NCI-H2107 treated with DMSO at 0.1 percent for 48 hours (cell line): ENCODE results near the gene PRR23E.

ENCODE experiments used
- DNase-seq: peaks from one replicate; lab custom pipeline; 2025; ENCODE audit not compliant: unreplicated experiment; lab: John Stamatoyannopoulos, UW

PRR23E gene

DNA sequence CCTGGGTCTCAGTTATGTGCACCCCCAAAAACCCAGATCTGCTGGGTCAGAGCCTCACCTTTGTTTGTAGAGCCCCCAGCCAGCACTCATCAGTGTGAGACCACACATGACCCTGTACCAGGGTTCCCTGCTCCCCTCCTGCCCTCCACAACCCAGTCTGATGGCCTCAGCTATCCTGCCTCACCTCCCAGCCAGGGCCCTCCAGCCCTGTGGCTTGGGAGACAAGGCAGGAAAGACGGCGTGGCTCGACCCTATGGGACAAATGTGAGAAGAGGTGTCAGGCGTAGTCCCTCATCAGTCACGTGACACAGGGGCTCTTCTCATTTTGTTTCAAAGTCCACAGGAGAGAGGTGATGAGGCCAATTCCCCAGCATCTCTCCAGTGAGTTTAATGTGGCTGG, 28.3 kb upstream of the PRR23E start:
- no peak for DNase-seq

DNA sequence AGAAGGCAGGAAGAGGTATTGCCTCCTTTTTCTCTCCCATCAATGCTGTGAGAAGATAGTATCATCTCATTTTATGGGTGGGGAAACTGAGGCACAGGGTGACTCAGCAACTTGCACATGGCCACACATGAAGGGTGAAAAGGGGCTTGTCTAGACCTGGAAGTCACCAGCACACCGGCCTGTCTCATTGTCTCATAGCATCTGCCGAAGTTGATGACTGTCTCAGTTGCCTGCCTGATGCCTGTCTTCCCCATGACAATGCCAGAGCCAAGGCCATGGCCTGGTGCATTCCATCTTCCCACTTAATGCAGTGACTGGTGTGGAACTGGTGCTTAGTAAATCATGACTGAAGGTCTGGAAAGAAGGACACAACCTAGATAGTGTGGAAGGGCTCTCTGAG, 27.9 kb upstream of the PRR23E start:
- no peak for DNase-seq

DNA sequence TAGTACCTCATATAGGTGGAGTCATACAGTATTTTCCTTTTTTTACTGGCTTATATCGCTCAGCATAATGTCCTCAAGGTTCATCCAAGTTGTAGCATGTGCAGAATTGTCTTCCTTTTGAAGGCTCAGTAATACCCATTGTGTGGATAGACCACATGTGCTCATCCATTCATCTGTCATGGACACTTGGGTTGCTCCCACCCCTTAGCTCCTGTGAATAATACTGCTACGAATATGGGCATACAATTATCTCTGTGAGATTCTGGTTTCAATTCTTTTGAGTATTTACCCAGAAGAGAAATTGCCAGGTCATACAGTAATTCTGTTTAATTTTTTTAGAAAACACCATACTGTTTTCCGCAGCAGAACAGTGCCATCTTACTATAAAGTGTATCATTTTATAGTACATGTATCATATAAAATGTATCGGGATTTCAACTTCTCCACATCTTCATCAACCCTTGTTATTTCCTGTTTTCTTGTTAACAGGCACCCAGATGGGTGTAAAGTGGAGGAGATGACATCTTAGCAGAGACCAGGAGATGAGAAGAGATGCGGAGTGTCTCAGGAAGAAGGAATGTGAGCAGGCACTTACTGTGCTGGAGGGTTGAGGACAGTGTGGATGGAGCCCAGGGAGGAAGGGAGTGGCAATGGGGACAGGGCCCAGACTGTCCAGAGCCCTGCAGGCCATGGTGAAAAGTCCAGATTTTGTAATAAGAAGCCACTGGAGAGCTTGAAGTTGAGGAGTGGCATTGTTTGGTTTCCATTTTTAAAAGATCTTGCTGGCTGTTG, 27.0 kb upstream of the PRR23E start:
- no peak for DNase-seq

DNA sequence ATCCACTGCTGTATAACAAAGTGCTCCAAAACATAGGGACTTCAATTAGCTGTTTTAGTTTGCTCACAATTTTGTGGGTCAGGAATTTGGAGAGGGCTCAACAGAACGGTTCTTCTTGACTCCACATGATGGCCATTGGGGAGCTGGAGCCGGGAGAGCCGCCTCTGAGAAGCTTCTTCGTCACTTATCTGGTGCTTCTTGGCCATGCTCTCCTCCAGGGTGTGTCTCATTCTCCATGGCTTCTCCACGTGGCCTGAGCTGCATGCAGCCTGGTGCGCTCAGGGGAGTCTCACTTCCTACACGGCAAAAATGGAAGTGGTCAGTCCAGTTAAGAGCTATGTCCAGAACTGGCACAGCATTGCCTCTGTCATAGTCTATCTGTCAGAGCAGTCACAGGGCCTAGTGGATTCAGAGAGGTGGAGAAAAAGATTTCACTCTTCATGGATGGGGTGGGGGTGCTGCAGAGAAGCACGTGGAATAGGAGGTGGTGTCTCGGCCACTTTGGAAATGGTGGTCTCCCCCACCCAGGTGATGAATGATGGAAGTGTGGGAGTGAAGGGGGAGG, 26.3 kb upstream of the PRR23E start:
- no peak for DNase-seq

DNA sequence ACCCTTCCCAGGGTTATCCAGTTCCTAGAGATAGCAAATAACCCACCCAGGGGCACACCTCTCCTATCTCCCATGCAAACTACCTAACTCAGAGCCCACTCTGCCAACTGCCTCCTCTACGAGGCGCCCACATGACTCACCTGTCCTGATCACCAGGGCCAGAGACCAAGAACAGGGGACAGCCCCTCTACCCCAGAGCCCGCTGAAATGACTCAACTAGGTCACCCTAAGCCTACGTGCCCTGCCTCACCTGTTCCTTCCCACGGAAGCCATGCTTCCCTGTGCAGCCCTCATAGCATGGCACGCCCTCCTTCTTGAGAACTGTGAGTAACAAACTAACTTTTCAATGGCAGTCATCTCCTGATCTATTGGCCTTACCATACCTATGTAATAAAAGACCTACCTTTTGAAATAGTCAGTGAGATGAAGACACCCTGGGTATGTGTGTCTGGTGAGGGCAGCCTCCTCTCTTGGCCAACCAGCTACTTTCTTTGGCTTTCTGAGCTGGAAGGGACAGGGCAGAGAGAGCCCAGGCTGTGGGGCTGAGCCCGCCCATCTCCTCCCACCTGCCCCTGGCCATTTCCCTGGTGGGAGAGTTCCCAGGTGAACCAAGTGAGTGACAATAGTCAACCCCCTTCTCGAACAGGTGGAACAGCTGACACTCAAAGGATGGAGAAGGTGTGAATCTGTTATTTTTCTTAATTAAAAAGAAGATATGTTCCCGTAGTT, 25.5 kb upstream of the PRR23E start:
- no peak for DNase-seq

DNA sequence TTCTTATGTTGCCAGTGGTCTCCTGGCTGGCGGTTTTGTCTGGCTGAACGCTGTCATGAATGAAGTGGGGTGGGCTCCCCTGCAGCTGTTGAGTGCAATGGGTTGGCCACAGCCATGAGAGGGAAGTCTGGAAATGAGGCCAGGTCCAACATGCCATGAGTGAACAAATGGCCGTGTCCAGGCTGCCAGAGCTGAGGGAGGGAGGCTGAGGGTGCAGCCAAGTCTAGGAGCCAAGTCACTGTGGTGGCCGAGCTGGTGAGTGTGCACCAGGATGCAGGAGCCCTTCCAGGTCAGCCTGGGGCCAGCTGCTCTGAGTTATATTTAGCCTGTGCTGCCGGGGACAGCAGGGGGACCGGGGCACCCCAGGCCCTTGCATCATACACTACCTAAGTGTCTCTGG, 24.7 kb upstream of the PRR23E start:
- no peak for DNase-seq

DNA sequence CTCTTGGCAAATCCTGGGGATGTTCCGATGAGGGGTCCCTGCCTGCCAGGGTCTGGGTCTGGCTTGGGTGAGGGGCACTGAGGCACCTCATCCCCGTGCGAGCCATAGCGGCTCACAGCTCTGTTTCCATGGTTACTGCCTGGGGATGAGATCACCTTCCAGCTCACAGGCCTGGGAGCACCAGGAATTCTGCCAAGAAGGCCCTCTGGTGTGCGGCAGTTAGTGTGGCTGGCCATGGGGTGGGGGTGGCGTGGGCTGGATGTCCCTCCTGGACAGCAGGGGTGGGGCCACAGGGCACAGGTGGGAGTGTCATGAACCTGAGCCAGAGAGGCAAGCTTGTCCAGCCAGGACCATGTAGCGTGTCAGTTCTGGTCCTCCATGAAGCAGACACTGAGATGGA, 22.1 kb upstream of the PRR23E start:
- peak; percentile 38 for DNase-seq

DNA sequence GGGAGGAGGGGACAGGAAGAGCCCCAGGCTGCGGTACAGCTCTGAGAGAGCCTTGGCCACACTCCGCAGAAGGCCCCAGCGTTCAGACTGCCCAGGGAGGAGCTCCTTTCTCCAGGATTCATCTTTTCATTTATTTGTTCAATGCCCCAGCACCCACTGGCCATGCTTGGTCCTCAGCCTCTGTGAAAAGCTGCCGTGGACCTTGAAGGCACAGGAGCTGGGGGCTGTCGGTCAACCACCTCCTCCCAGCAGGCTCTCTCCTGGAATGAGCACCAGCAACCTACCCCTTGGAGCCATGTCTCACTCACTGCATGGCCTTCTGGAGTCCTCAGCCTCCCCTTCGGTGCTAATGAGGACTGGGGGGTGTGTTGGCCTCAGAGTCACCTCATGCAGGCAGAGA, 21.6 kb upstream of the PRR23E start:
- no peak for DNase-seq

DNA sequence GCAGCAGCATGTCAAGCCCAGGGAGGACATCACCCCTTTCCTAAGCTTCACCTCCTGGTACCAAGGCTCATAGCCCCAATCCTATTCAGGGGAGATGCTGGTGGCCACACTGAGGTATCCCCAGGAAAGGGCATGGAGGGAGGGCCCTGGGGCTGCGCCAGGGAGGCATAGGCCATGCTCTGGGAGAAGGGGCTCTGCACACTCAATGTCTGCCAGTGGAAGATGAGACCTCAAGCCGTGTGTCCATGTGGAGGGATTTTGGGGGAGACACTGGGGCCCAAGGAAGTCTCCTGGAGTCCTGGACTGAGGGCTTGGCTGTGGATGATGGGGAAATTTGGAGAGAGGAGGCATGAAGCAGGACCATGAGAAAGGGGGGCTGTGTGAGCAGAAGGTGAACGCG, 21.2 kb upstream of the PRR23E start:
- no peak for DNase-seq

DNA sequence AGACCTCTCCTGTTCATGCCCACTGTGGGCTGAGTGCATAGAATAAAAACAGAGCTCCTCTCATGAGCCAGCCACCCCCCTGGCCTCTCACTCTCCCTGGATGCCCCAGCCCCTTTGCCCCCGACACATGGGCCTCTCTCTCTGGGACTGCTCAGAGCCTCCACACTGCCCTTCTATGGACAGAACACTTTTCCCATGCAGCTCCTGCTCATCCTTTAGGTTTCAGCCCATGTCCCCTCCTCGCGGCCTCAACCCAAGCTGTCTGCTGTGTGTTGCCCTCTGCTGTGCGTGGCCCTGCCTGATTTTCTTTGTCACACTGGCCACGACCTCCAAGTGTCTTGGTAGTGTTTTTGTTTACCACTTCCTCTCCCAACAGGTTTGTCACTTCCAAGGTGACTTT, 20.7 kb upstream of the PRR23E start:
- no peak for DNase-seq

DNA sequence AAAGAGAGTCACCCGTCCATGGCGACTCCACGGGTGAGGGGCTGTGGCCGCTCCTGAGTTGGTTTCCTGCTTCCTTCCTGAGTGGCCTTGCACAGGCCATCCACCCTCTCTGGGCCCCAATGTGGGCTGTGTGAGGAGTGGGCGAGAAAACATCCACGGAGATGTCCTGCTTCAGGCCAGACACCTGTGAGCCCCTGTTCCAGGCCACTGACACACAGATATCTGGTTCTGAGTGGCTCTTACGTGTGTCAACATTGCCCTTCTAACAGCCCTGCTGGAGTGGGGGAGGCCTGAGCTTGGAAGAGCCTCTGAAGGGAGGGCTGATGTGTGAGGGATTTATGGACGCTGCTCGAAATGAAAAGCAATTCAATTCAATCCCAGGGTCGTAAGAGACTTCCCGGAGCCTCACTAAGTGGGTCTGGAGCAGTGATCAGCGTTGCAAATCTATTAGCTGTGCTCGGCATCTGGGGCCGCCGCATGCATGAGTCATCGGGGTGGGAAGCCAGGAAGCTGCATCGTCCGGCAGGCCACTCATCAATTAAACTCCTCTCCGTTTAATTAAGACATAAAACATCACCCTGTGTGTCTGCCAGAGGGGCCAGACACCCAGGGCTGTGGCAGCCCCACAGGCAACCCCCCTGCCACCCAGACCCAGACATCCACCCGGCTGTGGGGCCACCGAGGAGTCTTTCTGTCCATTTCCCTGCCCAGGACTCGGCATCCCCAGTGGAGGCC, 20.0 kb upstream of the PRR23E start:
- DNase-seq: no peak

DNA sequence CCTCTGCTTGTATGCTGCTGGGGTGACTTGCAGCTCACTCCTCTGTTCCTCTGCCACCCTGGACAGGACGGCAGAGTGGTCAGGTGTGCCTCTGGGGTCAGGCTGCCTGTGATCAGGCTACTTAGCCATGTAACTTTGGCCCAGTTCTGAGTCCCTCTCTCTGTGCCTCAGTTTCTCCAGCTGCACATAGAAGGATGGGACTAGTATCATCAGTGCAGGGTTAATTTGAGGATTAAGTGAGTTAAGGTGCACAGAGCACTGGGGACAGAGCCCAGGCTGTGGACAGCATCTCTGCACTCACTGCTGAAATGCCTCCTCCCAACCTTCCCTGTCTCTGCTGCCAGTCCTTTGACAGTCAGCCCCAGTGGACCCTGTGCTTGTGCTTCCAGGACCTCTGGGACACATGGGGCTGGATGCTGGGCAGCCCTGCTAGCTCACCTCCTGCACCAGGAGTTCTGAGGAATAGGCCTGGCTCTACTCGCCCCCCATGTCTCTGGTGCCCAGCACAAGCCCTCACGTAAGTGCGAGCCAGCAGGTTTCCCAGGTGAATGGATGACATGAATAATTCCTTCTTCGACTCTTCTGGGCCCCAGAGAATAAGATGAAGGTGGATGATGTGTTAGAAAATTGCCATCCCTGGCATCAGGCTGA, 19.3 kb upstream of the PRR23E start:
- DNase-seq: no peak

DNA sequence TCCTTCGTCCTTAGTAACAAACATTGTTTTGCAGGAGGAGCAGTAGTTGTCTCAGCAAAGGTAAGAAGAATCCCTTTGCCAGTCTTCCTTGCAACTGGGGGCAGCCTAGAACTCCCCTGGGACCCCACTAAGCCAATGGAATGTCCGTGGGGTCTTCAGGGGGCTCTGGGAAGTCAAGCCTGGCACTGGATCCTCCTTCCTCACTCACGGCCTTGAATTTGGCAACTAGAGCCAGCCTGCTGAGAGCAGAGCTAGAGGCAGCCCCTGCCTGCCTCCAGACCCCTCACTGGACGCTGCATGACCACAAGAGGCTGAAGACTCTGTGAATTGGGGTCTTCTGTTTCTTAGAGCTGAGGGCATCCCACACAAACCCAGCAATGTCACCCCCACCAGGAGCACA, 18.6 kb upstream of the PRR23E start:
- no peak for DNase-seq

DNA sequence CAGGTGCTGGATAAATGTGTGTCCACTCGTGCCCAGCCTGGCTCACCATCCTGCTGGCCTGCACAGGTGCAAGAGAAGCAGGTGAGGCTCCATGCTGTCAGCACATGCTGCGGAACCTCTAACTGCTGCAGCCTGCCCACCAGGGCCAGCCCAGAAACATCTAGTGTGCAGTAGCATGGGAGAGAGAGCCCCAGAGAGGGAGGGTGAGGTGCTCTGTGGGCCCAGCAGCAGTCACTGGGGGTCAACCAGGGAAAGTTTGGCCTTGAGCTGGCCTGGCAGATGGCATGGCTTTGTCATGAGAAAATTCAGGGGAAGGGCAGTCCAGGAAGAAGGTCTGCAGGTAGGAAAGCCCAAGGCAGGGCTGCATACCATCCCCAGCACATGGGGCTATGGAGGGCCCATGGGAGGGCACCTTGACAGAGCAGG, 18.2 kb upstream of the PRR23E start:
- no peak for DNase-seq

DNA sequence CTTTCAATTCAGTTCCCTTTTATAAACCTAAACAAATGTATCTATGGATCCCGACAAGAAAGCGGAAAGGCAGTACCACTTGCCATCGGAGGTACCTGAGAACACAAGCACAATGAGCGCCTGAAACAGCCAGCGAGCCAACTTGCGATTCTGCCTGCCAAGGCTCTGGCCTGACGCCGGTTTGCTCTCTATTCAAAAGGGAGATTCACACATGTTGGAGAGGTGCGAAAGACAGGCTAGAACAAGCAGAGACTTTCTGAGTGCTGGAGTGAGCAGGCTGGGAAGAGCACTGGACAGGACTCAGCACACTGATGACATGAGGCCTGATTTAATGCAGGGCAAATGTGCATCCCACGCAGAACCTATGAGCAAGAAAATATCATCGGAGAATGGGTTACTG, 17.7 kb upstream of the PRR23E start:
- DNase-seq: no peak

DNA sequence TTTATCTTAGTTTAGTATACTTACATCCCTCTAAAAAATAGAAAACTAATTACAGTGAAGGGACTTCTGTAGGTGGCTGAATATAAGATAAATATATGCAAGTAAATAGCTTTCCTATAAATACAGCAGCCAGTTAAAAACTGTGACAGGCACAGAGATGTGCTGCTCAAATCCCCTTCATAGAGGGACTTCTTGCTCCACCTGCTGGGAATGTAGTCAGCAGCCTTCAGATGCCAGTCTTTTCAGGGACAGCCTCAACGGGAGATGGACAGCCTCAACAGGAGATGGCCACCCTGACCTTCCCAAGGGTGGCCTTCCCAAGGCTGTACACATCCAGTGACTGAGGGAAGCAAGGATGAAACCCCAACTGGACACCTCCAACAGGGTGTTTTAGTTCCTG, 15.7 kb upstream of the PRR23E start:
- DNase-seq: no peak

DNA sequence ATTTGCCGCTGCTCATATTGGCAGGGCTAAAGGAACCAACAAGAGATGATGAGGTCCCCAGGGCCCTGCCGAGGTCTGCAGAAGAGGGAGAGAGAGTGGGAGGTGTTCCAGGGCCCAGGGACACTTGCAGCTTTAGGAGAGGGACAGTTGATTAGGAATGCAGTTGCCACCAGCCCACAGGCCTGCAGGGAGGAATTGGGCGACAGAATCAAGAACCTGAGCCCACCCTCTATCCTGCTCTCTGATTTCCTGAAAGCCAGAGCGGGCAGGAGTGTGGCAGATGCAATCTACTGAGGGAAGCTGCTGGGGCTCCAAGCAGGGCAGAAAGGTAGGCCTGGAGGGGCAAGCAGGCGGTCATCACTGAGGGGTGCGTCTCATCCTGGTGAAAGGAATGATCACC, 12.1 kb upstream of the PRR23E start:
- DNase-seq: peak; percentile 70

DNA sequence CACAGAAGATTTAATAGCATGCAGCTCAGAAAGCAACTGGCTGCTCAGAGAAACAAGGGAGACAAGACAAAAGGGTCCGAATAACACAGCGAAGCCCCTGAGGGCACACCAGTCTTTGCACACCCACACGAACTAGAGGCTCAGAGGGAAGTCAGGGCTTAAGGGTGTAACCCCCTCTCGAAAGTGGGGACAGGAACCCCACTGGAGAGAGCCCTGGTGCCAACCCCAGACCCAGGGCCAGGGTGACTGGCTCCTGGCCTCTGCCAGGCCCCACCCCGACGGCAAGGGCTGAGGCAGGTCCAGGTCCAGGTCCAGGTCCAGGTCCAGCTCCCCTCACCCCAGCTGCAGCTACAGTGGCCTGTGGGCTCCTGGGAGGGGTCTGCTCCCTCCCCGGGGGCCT, 10.5 kb upstream of the PRR23E start:
- no peak for DNase-seq

DNA sequence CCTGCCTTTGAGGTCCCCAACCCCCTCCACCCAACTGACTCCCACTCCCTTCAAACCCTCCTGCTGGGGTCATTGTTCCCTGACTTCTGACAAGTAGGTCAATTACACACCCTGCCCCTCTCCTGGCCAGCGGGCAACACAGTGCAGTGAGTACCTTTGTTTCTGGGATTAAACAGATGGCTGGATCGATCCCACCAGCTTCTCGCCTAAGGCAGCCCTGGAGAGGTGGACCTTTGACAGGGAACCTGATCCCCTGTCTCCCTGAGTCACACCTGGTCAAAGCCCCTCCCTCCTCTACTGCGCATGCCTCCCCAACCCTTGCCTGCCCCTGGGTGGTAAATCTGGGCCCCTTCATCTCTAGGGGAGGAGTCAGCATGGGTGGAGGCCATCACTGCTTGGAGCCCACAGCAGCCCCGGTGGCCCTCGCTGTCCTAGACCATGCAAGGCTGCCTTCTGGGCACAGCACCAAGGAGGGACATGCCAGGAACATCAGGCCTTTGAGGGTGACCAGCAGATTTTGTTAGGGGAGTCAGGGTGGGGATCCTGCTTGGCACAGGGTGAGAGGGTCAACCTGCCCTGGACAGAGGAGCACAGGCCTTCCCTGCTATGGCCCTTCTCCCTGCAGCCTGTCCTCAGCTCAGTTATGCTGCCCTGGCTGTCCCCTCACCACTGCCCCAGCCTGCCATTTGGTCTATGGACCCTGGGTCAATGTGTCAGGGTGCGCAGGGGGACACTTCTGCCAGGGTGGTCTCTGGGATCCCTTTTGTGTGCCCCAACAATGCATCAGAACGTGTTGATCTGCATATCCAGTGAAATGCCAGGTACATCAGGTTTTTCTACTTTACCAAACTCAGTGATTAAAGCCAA, 9.8 kb upstream of the PRR23E start:
- peak; percentile 96 for DNase-seq
